Stomach (tissue), 9 donors: Measurements from ENCODE around the gene CIROP. TPM values are rescaled to one million over a fixed set of nuclear protein-coding genes. Genes with fewer than 3 reads are reported as not detected.

Experiments
- DNase-seq, 2 donors: peaks; one replicate each; pipeline versions ENCODE4 v3.0.0 to v3.0.0-alpha.2; 2013 to 2019
- H3K27ac ChIP-seq, 5 donors: fragments of 200-600 bp in 4 of 5; sonication (generic) in 4 of 5; one replicate each; pipeline ENCODE4 v1.5.1; 2013 to 2019; ENCODE audit warnings: mild to moderate bottlenecking in 1 of 5, moderate library complexity in 1 of 5
- H3K27me3 ChIP-seq, 3 donors: fragments of 200-600 bp; sonication (generic); one replicate each; pipeline ENCODE4 v1.5.1; 2017 to 2019; ENCODE audit warnings: mixed run types in 1 of 3
- H3K36me3 ChIP-seq, 4 donors: fragments of 200-600 bp; sonication (generic); 1 replicate in 3 of 4; 2 replicates in 1 of 4; pipeline ENCODE4 v1.5.1; 2016 to 2019
- H3K4me1 ChIP-seq, 4 donors: fragments of 200-600 bp; sonication (generic); one replicate each; pipeline ENCODE4 v1.5.1; 2016 to 2019
- H3K4me3 ChIP-seq, 4 donors: fragments of 200-600 bp; sonication (generic) in 3 of 4; one replicate each; pipeline ENCODE4 v1.5.1; 2016 to 2019; ENCODE audit warnings: mild to moderate bottlenecking in 1 of 4
- H3K9me3 ChIP-seq, 4 donors: fragments of 200-600 bp; sonication (generic); one replicate each; pipeline ENCODE4 v1.5.1; 2016 to 2019
- EP300 ChIP-seq: sonication (generic); formaldehyde crosslinking; IDR thresholded peaks from one replicate; pipeline ENCODE4 v1.6.1; 2017; ENCODE audit warnings: antibody characterized with exemption
- POLR2A ChIP-seq, 4 donors: fragments of 450-650 bp; IDR thresholded peaks; one replicate each; pipeline ENCODE4 v1.6.1; 2016; ENCODE audit warnings: antibody characterized with exemption in 4 of 4, control low read depth in 2 of 4, mild to moderate bottlenecking in 1 of 4, moderate library complexity in 1 of 4
- POLR2AphosphoS5 ChIP-seq, 3 donors: sonication (generic); formaldehyde crosslinking; IDR thresholded peaks; one replicate each; pipeline ENCODE4 v1.6.1; 2016; ENCODE audit warnings: antibody characterized with exemption in 3 of 3
- WGBS, 5 donors: extraction: QIAGEN DNeasy Blood & Tissue Kit in 3 of 5; methylation state at CpG; one replicate each; pipeline versions ENCODE4 v1.1.5 to v1.1.7; 2013 to 2018; 5-methylcytosine and 5-hydroxymethylcytosine counted together
- intact Hi-C: fragments of 100-400 bp; cut with DNase I; formaldehyde crosslinking; loops from one replicate; pipeline ENCODE4 v1.15.1; 2023; ENCODE audit warnings: low total_unique reads
- polyA plus RNA-seq, 3 donors: library from polyadenylated mRNA; stranded (reverse); fragments of 200-250 nt; gene quantifications; one replicate each; pipeline ENCODE4 v1.2.3, GENCODE V29; 2013
- total RNA-seq, 5 donors: library from RNA; depleted of rRNA; stranded (reverse); fragments of >200 nt; gene quantifications; one replicate each; pipeline versions ENCODE4 v1.1.0 to v1.2.3, GENCODE V29; 2014 to 2016
- TF ChIP-seq, protein P1 (sequence below), 7 experiments: fragments of 450-650 bp in 4 of 7; fragments of 200-600 bp in 3 of 7; sonication (generic) in 3 of 7; IDR thresholded peaks; one replicate each; pipeline ENCODE4 v1.5.1; 2016 to 2019; ENCODE audit warnings: antibody characterized with exemption in 7 of 7, control low read depth in 2 of 7, mild to moderate bottlenecking in 1 of 7
- donor health status: healthy with polysubstance abuse.
- donor health status: Bipolar disorder and iron deficiency.
- donor health status: healthy.

The CIROP gene
- total and polyA plus RNA-seq, 8 donors = not detected

DNA sequence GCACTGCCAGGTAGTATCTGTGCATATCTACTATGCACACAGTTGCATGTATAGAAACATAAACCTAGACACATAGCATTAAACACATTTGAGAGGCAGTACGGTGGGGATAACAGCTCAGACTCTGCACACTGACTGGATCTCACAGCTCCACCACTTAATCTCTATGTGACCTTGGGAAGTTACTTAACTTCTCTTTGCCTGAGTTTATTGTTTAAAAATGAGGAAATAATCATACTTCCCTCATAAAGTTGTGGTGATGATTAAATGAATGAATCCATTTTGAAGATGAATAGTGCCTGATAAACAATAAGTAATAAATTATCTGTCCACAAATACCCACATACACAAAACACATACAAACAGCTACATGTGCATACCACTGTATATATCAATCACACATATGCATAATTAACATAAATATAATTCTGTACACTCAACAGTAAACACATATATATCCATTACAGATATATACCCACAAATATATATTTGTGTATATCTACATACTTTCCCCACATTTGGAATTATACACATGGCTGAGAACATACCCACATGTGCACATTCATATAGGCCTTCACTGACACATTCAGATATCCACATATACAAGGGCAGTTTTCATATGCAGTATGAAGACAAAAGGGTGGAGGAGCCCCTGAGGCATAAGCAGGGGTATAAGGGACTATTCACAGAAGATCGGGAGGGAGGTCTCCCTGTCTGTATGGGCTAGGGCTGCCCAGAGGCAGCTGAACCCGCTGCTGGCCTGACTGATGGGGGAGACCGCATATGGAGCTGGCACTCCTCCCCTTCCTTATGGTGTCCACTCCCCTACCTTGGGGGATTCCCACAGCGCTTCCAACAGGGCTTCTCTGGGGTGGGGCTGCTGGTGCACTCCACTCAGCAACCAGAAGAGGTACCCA lies 53.4 kb downstream of the CIROP start:
- H3K4me3 ChIP-seq = no peak overlapping the region
- peaks cover 0 to 12% (median 0%) of the 10 kb centered on the region in 3 donors for H3K27me3 ChIP-seq
- TF ChIP-seq POLR2AphosphoS5 (IDR thresholded peaks at IDR 0.05) (no peak), POLR2A (IDR thresholded peaks at IDR 0.05) (no peak), EP300 (no peak)
- TF ChIP-seq, protein P1, sequence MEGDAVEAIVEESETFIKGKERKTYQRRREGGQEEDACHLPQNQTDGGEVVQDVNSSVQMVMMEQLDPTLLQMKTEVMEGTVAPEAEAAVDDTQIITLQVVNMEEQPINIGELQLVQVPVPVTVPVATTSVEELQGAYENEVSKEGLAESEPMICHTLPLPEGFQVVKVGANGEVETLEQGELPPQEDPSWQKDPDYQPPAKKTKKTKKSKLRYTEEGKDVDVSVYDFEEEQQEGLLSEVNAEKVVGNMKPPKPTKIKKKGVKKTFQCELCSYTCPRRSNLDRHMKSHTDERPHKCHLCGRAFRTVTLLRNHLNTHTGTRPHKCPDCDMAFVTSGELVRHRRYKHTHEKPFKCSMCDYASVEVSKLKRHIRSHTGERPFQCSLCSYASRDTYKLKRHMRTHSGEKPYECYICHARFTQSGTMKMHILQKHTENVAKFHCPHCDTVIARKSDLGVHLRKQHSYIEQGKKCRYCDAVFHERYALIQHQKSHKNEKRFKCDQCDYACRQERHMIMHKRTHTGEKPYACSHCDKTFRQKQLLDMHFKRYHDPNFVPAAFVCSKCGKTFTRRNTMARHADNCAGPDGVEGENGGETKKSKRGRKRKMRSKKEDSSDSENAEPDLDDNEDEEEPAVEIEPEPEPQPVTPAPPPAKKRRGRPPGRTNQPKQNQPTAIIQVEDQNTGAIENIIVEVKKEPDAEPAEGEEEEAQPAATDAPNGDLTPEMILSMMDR (IDR thresholded peaks at IDR 0.05) = no peak
- H3K9me3 ChIP-seq = no peaks in the 10 kb centered on the region
- DNase-seq = no peak
- H3K4me1 ChIP-seq = peaks cover 3 to 10% (median 6%) of the 10 kb centered on the region in 4 donors
- intact Hi-C loops = no loop called here
- 78 to 84% (median 82%) methylated on average over 5 of the region's 5 CpGs for WGBS, 5 donors
- H3K27ac ChIP-seq = no peak overlapping the region
- H3K36me3 ChIP-seq = no peaks in the 10 kb centered on the region

Other genes starting within 250 kb of the CIROP start
- gene LRP10, start 233.2 kb downstream of the CIROP start, total RNA-seq = 100 to 1,000 TPM in 3 of 5 donors, 10 to 100 TPM in 2; 37.1 to 277 (median 112) TPM
- 10 to 100 TPM; 25.1 to 47.3 (median 26.9) TPM for gene LRP10, start 233.2 kb downstream of the CIROP start, polyA plus RNA-seq
- 1 to 10 TPM in 1 of 5 donors, under 1 TPM in 2, not detected in 2; 0.45 to 1.1 (median 0.87) TPM for gene REM2, start 221.8 kb downstream of the CIROP start, total RNA-seq
- gene REM2, start 221.8 kb downstream of the CIROP start, polyA plus RNA-seq = 1 to 10 TPM in 1 of 3 donors, under 1 TPM in 1, not detected in 1; 0.12 to 1.2 TPM
- 100 to 1,000 TPM in 2 of 5 donors, 10 to 100 TPM in 3; 12.1 to 126 (median 94.7) TPM for gene RBM23, start 185.8 kb downstream of the CIROP start, total RNA-seq
- 10 to 100 TPM; 23.5 to 59.1 (median 41.2) TPM for gene RBM23, start 185.8 kb downstream of the CIROP start, polyA plus RNA-seq
- gene PRMT5, start 175.6 kb downstream of the CIROP start, total RNA-seq = 10 to 100 TPM; 20.9 to 48.8 (median 36.2) TPM
- gene PRMT5, start 175.6 kb downstream of the CIROP start, polyA plus RNA-seq = 10 to 100 TPM; 32.1 to 39.6 (median 38.0) TPM
- 100 to 1,000 TPM in 1 of 5 donors, 10 to 100 TPM in 4; 38.5 to 121 (median 76.8) TPM for gene HAUS4, start 147.9 kb downstream of the CIROP start, total RNA-seq
- gene HAUS4, start 147.9 kb downstream of the CIROP start, polyA plus RNA-seq = 10 to 100 TPM; 28.1 to 38.8 (median 37.0) TPM
- gene AJUBA, start 122.4 kb downstream of the CIROP start, total RNA-seq = 10 to 100 TPM in 3 of 5 donors, 1 to 10 TPM in 1, not detected in 1; 3.1 to 13.3 (median 10.7) TPM
- 1 to 10 TPM; 1.5 to 6.9 (median 6.6) TPM for gene AJUBA, start 122.4 kb downstream of the CIROP start, polyA plus RNA-seq
- gene C14orf93, start 94.8 kb downstream of the CIROP start, total RNA-seq = 10 to 100 TPM in 3 of 5 donors, 1 to 10 TPM in 1, not detected in 1; 5.0 to 29.1 (median 20.6) TPM
- 1 to 10 TPM; 6.8 to 8.6 (median 7.2) TPM for gene C14orf93, start 94.8 kb downstream of the CIROP start, polyA plus RNA-seq
- gene PSMB5, start 70.1 kb downstream of the CIROP start, total RNA-seq = 100 to 1,000 TPM in 1 of 5 donors, 10 to 100 TPM in 4; 34.4 to 139 (median 54.6) TPM
- gene PSMB5, start 70.1 kb downstream of the CIROP start, polyA plus RNA-seq = 100 to 1,000 TPM in 1 of 3 donors, 10 to 100 TPM in 2; 96.4 to 147 (median 98.6) TPM
- gene PSMB11, start 62.8 kb downstream of the CIROP start, total RNA-seq = not detected
- not detected for gene PSMB11, start 62.8 kb downstream of the CIROP start, polyA plus RNA-seq
- 10 to 100 TPM in 1 of 5 donors, 1 to 10 TPM in 3, not detected in 1; 1.2 to 14.3 (median 4.8) TPM for gene CDH24, start 47.5 kb downstream of the CIROP start, total RNA-seq
- 1 to 10 TPM; 2.3 to 4.0 (median 3.2) TPM for gene CDH24, start 47.5 kb downstream of the CIROP start, polyA plus RNA-seq
- 100 to 1,000 TPM; 114 to 232 (median 123) TPM for gene ACIN1, start 9.9 kb downstream of the CIROP start, total RNA-seq
- 10 to 100 TPM; 37.1 to 86.4 (median 52.7) TPM for gene ACIN1, start 9.9 kb downstream of the CIROP start, polyA plus RNA-seq
- 10 to 100 TPM in 2 of 5 donors, 1 to 10 TPM in 2, not detected in 1; 1.8 to 25.2 (median 14.0) TPM for gene C14orf119, start 9.5 kb downstream of the CIROP start, total RNA-seq
- 10 to 100 TPM; 27.4 to 51.8 (median 49.8) TPM for gene C14orf119, start 9.5 kb downstream of the CIROP start, polyA plus RNA-seq
- not detected for gene CEBPE, start 14.3 kb upstream of the CIROP start, total RNA-seq
- gene CEBPE, start 14.3 kb upstream of the CIROP start, polyA plus RNA-seq = under 1 TPM in 1 of 3 donors, not detected in 2; 0.37 TPM
- 100 to 1,000 TPM in 1 of 5 donors, 10 to 100 TPM in 3, 1 to 10 TPM in 1; 1.2 to 102 (median 43.7) TPM for gene SLC7A8, start 78.7 kb upstream of the CIROP start, total RNA-seq
- gene SLC7A8, start 78.7 kb upstream of the CIROP start, polyA plus RNA-seq = 10 to 100 TPM; 22.1 to 33.9 (median 22.4) TPM
- not detected for gene RNF212B, start 132.9 kb upstream of the CIROP start, total RNA-seq
- gene RNF212B, start 132.9 kb upstream of the CIROP start, polyA plus RNA-seq = 1 to 10 TPM in 2 of 3 donors, under 1 TPM in 1; 0.40 to 1.1 (median 1.1) TPM
- gene HOMEZ, start 181.1 kb upstream of the CIROP start, total RNA-seq = 100 to 1,000 TPM in 1 of 5 donors, 10 to 100 TPM in 1, 1 to 10 TPM in 3; 5.1 to 103 (median 8.3) TPM
- 1 to 10 TPM; 5.8 to 9.6 (median 7.0) TPM for gene HOMEZ, start 181.1 kb upstream of the CIROP start, polyA plus RNA-seq
- 10 to 100 TPM in 1 of 5 donors, 1 to 10 TPM in 4; 1.7 to 17.0 (median 6.8) TPM for gene PPP1R3E, start 197.9 kb upstream of the CIROP start, total RNA-seq
- gene PPP1R3E, start 197.9 kb upstream of the CIROP start, polyA plus RNA-seq = 10 to 100 TPM; 13.5 to 17.6 (median 16.4) TPM
- gene BCL2L2, start 201.8 kb upstream of the CIROP start, total RNA-seq = 10 to 100 TPM; 14.0 to 47.5 (median 39.8) TPM
- 10 to 100 TPM; 28.1 to 84.1 (median 48.4) TPM for gene BCL2L2, start 201.8 kb upstream of the CIROP start, polyA plus RNA-seq
- gene PABPN1, start 216.5 kb upstream of the CIROP start, total RNA-seq = 100 to 1,000 TPM in 2 of 5 donors, 10 to 100 TPM in 3; 24.5 to 152 (median 70.5) TPM
- 100 to 1,000 TPM; 131 to 190 (median 147) TPM for gene PABPN1, start 216.5 kb upstream of the CIROP start, polyA plus RNA-seq
- 10 to 100 TPM; 14.1 to 33.3 (median 22.3) TPM for gene SLC22A17, start 247.9 kb upstream of the CIROP start, total RNA-seq
- 10 to 100 TPM in 2 of 3 donors, 1 to 10 TPM in 1; 7.0 to 18.3 (median 12.5) TPM for gene SLC22A17, start 247.9 kb upstream of the CIROP start, polyA plus RNA-seq